Caki2 (cell line): ENCODE results near the gene APLF. TPM values are rescaled to one million over a fixed set of nuclear protein-coding genes. Genes with fewer than 3 reads are reported as not detected.
"Not testable (repeated sequence)": the region's sequence is repeated elsewhere in the genome, so short reads cannot be mapped to it uniquely, and the experiment has no call there.

Experiments used
- DNase-seq: peaks from one replicate; pipeline ENCODE4 v3.0.0-alpha.2; 2015; ENCODE audit warnings: low read depth
- in situ Hi-C: cut with HindIII; loops from 2 replicates; pipeline ENCODE4 v1.10.0; 2016; ENCODE audit warnings: low sequenced_read_pairs, low pct_unique_long_range_greater_than_20kb, mixed read lengths
- total RNA-seq: library from RNA; depleted of rRNA; stranded (reverse); fragments of >200 nt; shearing (Covaris generic); gene quantifications from 2 replicates; pipeline ENCODE4 v1.2.3, GENCODE V29; 2014; ENCODE audit warnings: low replicate concordance

Gene APLF
- total RNA-seq, 1 experiment from 2014 or later: 6.8 TPM

DNA sequence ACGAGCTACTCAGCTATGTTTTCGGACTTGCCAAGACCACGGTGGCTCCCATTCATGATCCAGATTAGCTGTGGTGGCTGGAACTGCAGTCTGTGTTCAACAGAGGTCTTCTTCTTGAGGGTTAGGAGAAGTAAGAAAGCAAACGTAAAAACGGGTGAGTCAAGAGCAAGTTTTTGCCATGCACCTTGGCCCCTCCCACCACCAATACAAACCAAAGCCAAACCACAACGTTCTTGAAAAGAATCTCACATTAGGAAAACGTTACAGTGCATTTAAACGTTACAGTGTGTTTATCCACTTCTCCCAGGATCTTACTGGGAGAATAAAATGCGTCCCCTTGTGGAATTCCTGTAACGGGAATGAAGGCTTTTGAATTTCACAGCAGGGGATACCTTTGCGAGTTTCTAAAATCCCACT lies 1.0 kb upstream of the APLF start:
- peak; percentile 61 for DNase-seq
- in situ Hi-C loops: no loop called here

DNA sequence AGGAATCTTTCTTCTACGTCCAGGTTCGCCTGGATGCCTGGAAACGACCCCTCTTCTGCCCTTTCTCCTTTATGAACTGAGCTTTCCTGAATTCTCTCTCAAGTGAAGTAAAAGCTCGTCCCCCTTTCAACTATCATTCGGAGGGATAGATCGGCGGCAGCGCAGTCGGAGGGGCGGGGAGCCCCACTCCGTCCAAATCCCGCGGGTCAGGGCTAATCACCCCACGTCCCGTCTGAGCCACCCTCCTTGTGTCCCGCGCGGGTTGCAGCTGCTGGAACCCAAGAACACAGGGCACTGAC lies 658 bp upstream of the APLF start:
- in situ Hi-C loops: no loop called here
- no peak for DNase-seq

- in situ Hi-C loops: no loop called here
- no peak for DNase-seq
These were observed 1.4 kb downstream of the APLF start for GRCh38 chr2:68468801-68469200.

DNA sequence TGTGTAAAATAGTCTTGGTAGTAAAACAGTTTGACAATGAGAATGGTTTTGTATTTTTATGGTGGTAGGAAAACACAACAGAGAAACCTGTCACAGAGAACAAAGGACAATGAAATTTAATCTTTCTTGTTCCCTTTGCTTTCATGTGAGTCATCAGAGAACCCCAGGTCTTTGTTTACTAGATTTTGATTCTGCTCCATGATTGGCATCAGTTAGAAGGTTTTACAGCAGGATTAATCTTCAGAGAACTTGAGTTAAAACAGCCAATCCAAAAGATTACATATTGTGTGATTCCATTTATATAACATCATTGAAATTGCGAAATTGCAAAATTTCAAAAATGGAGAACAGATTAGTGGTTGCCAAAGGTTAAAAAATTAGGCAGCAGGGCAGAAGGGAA lies 2.5 kb downstream of the APLF start:
- in situ Hi-C loops: no loop called here
- no peak for DNase-seq

DNA sequence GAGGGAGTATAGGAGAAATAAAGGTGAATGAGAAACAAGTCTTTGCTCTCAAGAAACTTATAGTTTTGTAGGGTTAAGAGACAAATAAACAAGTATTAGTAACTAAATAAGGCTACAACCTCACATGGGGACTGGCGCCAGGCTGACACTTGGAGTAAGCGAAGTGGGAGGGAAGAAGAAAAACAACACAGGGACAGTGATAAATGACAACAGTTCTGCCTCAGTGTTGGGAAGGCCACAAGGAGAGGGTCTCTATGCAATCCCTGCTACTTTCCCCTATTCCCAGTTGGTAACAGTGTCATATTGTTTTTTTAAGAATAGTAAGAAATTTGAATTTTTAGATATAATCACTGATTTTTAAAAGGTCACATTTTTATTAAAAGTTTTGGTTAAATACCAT lies 4.0 kb downstream of the APLF start:
- in situ Hi-C loops: no loop called here
- DNase-seq: no peak

- DNase-seq: no peak
- in situ Hi-C loops: no loop called here
These were observed 5.5 kb downstream of the APLF start for GRCh38 chr2:68472796-68473414.

GRCh38 chr2:68475110-68475509 lies 7.7 kb downstream of the APLF start:
- no peak for DNase-seq
- in situ Hi-C loops: no loop called here

DNA sequence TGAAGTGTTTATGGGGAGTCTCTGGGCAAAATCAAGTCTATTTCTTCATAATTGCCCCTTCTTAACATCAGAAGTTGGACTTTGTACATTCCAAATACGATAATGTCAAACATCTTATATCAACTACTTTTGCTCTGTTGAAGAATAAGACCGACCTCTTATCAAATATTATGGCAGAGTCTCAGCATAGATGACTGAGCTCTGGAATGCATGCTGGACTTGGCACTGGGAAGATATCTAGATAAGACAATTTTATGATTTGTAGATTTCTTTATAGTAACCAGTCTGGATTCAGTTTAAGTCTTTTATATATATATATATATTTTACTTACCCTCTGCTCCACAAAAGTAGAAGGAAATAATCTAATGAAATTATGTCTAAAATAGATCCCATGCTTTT lies 8.2 kb downstream of the APLF start:
- in situ Hi-C loops: no loop called here
- DNase-seq: no peak

DNA sequence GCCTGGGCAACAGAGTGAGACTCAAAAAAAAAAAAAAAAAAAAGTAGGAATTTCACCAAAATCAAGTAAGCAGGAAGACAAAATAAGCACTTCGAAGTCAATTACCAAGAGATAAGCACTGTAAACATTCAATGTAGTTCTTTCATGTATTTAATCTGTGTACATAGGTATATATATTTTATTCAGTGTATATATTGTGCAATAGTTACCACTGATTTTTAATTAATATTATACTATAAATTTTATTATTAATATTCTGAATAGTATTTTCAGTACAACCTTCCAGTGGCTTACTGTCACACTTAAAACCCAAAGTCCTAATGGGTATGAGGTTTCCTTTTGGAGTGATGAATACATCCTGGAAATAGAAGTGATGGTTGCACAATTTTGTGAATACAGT lies 9.1 kb downstream of the APLF start:
- DNase-seq: no peak
- in situ Hi-C loops: no loop called here

DNA sequence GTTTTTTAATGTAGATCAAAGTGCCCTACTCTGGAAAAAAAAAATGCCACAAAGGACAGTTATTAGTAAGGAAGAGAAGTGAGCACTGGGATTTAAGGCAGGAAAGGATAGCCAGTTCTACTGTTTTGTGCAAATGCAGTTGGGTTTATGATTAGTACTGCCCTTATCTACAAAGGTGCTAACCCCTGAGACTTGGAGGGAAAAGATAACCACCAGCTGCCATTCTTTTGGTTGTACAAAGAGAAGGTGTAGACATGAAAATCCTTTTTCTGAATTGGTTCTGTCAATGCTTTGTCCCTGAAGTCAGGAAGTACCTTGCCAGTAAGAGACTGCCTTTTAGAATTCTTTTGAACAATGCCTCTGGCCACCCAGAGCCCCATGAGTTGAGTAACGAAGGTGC lies 11.3 kb downstream of the APLF start:
- no peak for DNase-seq

DNA sequence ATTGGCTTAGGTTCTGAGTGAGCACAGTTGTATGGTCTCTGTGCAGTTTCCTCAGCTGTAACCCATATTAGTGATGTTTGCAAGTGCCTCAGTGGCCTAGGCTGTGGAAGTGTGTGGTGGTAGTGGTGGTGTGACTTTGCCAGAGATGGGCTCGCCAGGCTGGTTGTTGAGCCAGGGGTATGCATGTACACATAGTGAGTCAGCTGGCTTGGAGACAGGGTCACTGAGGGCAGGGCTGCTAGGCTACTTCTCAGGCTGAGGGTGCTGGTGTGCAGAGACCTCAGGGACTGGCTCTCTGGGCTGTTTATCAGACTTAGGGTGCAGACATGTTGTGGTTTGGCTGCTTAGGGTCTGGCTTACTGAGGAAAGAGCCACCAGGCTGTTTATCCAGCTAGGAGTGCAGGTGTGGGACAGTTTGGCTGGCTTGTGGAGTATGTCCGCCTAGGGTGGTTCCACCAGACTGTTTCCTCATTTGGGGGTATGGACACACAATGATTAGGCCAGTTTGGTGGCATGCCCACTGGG lies 15.0 kb downstream of the APLF start:
- in situ Hi-C loops: no loop called here
- DNase-seq: no peak

More for the DNA sequence above, 11.3 kb downstream of the APLF start:
- in situ Hi-C loops: no loop called here

- no peak for DNase-seq
- in situ Hi-C loops: no loop called here
These were observed 15.6 kb downstream of the APLF start for GRCh38 chr2:68483011-68483410.

DNA sequence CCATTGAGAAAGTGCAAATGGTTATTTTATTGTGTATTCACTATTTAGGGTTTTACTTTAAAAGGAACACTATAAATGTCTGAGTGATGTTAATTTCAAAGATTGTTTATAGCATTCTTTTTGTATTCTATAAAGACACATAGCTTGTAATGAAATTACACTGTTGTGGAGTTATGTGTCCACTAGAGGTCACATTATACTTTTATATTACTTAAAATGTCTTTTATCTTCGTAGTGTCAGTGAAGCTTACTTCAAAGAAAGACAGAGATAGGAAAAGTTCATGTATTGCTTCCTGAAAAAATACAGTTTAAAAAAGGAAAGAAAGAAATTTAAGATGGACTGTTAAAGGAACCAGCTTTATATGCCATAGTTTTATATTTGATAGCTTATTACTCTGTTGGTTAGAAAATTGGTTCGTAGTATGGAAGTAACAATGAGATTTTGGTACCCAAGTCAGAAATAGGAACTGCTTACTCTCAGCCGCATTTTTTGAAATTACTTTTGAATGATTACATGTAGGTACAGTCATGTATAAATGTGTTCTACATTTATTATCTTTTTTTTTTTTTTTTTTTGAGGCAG lies 20.5 kb downstream of the APLF start:
- no peak for DNase-seq
- in situ Hi-C loops: no loop called here

DNA sequence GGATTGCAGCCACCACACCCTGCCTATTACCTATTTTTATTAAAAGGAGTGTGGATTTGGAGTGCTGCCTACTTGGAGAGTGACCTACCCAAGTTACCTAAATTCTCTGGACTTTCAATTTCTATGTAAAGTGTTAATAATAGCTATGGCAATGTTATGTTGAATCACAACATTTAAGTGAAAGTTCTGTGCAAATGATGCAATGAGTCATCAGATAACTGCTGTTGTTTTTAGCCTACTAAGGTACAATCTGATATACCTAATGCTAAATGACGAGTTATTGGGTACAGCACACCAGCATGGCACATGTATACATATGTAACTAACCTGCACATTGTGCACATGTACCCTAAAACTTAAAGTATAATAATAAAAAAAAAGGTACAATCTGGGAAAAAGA lies 21.2 kb downstream of the APLF start:
- in situ Hi-C loops, DNase-seq: not testable (repeated sequence)

DNA sequence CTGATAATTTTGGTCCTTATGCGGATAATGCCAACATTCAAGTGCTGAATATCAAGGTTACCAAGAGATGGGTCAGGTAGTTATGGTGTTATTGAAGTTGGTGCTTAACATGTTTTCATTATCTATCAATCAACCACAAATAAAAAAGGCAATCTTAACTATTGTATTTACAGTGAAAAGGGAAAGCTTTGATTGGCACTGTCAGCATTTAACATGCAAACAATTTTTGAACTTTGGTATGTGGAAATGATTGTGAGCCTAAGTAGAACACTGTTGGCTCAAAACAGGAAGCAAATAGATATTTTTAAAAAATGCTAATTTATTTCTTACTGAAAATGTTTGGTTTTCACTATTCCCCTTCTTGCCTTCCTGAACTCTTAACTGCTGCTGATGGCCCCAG lies 21.9 kb downstream of the APLF start:
- in situ Hi-C loops: no loop called here
- DNase-seq: no peak

DNA sequence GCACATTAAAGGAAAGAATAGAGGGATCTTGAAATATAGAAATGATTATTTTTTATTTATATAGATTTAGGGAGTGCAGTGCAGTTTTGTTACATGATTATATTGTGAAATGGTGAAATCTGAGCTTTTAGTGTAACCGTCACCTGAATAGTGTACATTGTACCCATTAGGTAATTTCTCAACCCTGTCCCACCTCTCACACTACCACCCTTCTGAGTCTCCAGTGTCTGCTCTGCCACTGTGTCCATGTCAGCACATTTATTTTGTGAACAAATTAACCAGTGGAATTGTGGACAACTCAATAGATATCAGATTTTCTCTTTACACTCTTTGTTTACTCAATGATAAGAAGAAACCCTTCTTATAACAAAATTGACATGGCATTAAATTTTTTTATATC lies 24.2 kb downstream of the APLF start:
- no peak for DNase-seq

GRCh38 chr2:68499133-68499532 lies 31.7 kb downstream of the APLF start:
- in situ Hi-C loops: no loop called here

More for the DNA sequence above, 24.2 kb downstream of the APLF start:
- in situ Hi-C loops: no loop called here

GRCh38 chr2:68500649-68501048 lies 33.3 kb downstream of the APLF start:
- in situ Hi-C loops: no loop called here
- DNase-seq: no peak

More at GRCh38 chr2:68499133-68499532, 31.7 kb downstream of the APLF start:
- DNase-seq: no peak

DNA sequence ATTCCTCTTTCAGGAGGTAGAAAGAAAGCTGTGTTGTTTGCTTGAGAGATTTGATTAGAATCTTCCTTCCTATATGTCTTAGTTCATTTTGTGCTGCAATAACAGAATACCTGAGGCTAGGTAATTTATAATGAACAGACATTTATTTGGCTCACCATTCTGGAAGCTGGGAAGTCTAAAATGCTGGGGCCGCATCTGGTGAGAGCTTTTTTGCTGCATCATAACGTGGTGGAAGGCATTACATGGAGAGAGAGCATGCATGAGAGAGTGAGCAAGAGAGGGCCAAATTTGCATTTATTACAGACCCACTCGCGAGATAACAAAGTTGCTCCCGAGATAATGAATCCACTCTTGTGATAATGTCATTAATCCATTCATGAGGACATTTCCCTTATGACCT lies 34.4 kb downstream of the APLF start:
- in situ Hi-C loops: no loop called here
- no peak for DNase-seq

- DNase-seq: no peak
- in situ Hi-C loops: no loop called here
These were observed 38.3 kb downstream of the APLF start for GRCh38 chr2:68505603-68506159.
